Activated naive CD4-positive, alpha-beta T cell treated with anti-CD3 and anti-CD28 coated beads, Interleukin-2, amount 50 U/mL, for 24 hours (primary cell): Measurements from ENCODE around the gene SLC25A23.
A peak's percentile ranks its signal among the peaks of the same experiment; 100 is the strongest.

Experiments used
- H3K27ac Mint-ChIP-seq: one replicate; pipeline ENCODE4 v1.8.0; 2021; ENCODE audit warnings: mild to moderate bottlenecking, mixed read lengths
- H3K27me3 Mint-ChIP-seq: one replicate; pipeline ENCODE4 v1.8.0; 2021; ENCODE audit warnings: mixed read lengths
- H3K36me3 Mint-ChIP-seq: one replicate; pipeline ENCODE4 v1.8.0; 2021; ENCODE audit warnings: mixed read lengths
- H3K4me1 Mint-ChIP-seq: one replicate; pipeline ENCODE4 v1.8.0; 2021; ENCODE audit warnings: mixed read lengths
- H3K4me3 Mint-ChIP-seq: one replicate; pipeline ENCODE4 v1.8.0; 2021; ENCODE audit warnings: mild to moderate bottlenecking, mixed read lengths
- H3K9me3 Mint-ChIP-seq: one replicate; pipeline ENCODE4 v1.8.0; 2021; ENCODE audit warnings: mixed read lengths

Gene SLC25A23

DNA sequence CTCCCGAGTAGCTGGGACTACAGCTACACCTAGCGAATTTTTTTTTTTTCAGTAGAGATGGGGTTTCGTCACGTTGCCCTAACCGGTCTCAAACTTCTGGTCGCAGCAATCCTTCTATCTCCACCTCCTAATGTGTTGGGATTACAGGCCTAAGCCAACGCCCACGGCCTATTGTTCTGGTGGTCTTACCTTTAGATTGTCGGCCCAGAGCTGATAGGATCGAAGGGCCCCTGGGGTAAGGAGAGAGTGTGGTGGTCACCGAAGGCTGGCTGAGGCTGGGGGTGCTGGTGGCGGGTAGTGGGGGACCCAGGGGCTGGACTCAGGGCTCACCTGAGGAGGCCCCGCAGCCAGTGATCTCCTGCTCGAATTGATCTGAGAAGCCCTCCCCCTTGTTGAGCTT, 11.5 kb upstream of the SLC25A23 start:
- H3K4me3 Mint-ChIP-seq, result no peak overlapping the region
- no peaks in the 10 kb centered on the region for H3K27me3 Mint-ChIP-seq
- peaks cover 8% of the 10 kb centered on the region for H3K36me3 Mint-ChIP-seq
- no peaks in the 10 kb centered on the region for H3K9me3 Mint-ChIP-seq
- H3K4me1 Mint-ChIP-seq, result no peaks in the 10 kb centered on the region
- no peak overlapping the region for H3K27ac Mint-ChIP-seq

- no peaks in the 10 kb centered on the region for H3K9me3 Mint-ChIP-seq
- peaks cover 8% of the 10 kb centered on the region for H3K36me3 Mint-ChIP-seq
- H3K4me3 Mint-ChIP-seq, result no peak overlapping the region
- H3K27me3 Mint-ChIP-seq, result no peaks in the 10 kb centered on the region
- H3K27ac Mint-ChIP-seq, result no peak overlapping the region
- peaks cover 1% of the 10 kb centered on the region for H3K4me1 Mint-ChIP-seq
Observed at GRCh38 chr19:6470173-6470572, 10.6 kb upstream of the SLC25A23 start.

GRCh38 chr19:6467384-6467783, 7.8 kb upstream of the SLC25A23 start:
- Mint-ChIP-seq H3K4me1 (peaks cover 7% of the 10 kb centered on the region), H3K4me3 (no peak overlapping the region), H3K36me3 (peaks cover 8% of the 10 kb centered on the region), H3K27me3 (no peaks in the 10 kb centered on the region), H3K9me3 (no peaks in the 10 kb centered on the region), H3K27ac (no peak overlapping the region)

DNA sequence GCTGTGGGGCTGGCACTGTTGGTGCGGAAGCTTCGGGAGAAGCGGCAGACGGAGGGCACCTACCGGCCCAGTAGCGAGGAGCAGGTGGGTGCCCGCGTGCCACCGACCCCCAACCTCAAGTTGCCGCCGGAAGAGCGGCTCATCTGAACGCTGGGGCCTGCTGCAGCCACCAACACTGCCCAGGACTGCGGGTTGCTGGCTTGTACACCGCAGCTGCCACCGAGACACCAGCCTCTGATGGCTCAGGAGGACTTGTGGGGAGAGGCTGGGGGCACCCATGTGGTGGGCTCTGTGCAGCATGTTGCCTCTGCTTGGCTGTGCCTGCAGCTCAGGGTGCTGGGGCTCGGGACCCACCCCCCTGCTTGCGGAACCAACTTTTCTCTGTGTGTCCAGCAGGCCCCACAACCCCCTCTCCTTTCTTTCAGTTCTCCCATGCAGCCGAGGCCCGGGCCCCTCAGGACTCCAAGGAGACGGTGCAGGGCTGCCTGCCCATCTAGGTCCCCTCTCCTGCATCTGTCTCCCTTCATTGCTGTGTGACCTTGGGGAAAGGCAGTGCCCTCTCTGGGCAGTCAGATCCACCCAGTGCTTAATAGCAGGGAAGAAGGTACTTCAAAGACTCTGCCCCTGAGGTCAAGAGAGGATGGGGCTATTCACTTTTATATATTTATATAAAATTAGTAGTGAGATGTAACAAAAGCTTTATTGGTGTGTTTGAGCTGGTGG, 7.1 kb upstream of the SLC25A23 start:
- Mint-ChIP-seq H3K36me3 (peaks cover 8% of the 10 kb centered on the region), H3K27ac (no peak overlapping the region), H3K4me3 (no peak overlapping the region), H3K27me3 (no peaks in the 10 kb centered on the region), H3K9me3 (no peaks in the 10 kb centered on the region), H3K4me1 (peaks cover 7% of the 10 kb centered on the region)

GRCh38 chr19:6465663-6466062, 6.1 kb upstream of the SLC25A23 start:
- Mint-ChIP-seq H3K27me3 (no peaks in the 10 kb centered on the region), H3K4me1 (peaks cover 7% of the 10 kb centered on the region), H3K27ac (peak overlapping the region; percentile 87), H3K36me3 (peaks cover 8% of the 10 kb centered on the region), H3K9me3 (no peaks in the 10 kb centered on the region), H3K4me3 (no peak overlapping the region)

DNA sequence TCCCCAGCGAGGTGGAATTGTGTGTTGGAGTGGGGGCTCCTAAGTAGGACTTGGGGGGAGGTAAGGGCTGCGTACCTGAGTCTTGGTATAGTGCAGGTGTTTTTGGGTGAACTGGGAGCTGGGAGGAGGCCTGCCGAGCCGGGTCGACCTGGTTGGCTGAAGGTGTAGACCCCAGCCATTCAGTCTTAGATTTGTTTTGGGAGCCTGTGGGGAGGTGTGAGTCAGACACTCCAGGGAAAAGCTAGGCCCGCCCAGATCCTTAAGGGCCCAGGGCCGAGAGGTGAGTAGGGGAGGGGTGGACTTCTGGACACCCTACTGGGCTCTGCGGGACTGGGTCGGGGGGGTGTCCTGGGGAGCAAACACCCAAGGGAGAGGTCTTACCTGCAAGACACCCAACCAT, 5.4 kb upstream of the SLC25A23 start:
- Mint-ChIP-seq H3K27me3 (no peaks in the 10 kb centered on the region), H3K4me3 (peak overlapping the region; percentile 69), H3K4me1 (peaks cover 13% of the 10 kb centered on the region), H3K27ac (peak overlapping the region; percentile 87), H3K9me3 (no peaks in the 10 kb centered on the region), H3K36me3 (peaks cover 8% of the 10 kb centered on the region)

- no peaks in the 10 kb centered on the region for H3K27me3 Mint-ChIP-seq
- H3K4me3 Mint-ChIP-seq, result peak within 1 kb of the TSS; percentile 69
- H3K36me3 Mint-ChIP-seq, result peaks cover 4% of the 10 kb centered on the region
- no peaks in the 10 kb centered on the region for H3K9me3 Mint-ChIP-seq
- peak within 1 kb of the TSS; percentile 87 for H3K27ac Mint-ChIP-seq
- peaks cover 15% of the 10 kb centered on the region for H3K4me1 Mint-ChIP-seq
Observed at GRCh38 chr19:6464070-6464873, 4.7 kb upstream of the SLC25A23 start, which contains the start of gene CRB3. TSS of gene CRB3 (plus strand) at chr19:6464271. CDS start at chr19:6464702, 431 bp downstream.

DNA sequence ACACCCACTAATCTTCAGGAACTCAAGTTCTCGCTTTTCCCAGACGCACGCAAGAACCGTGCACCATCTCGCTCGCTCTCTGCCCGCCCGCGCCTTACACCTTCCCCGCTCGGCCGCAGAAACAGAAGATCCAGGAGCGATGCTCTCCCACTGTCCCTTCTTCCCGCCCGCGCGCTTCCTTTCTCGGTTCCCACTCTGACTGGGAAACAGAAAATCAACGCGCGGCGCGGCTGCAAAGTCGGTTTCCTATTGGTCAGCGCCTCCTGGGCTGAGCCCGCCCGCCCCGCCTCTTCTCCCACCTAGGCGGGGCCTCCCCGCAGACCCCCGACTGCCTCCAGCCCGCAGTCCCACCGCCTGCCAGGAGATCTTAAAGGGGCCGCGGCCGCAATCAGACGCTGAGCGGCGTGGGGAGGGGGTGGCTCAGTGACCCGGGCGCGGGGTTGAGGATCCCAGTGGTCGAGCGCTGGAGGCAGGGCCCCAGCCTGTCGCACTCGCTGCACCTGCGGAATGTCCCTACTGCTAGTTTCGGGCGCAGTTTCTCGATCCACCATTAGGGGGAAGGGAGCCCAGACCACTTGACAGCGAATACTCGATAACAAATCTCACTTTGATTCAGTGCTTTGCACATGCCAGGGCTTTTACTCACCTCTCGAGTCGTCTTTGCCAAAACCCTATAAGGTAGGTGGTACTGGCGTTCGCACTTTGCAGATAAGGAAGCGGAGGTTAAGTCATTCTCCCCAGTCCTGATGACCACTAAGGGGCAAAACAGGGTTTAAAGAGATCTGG, 700 bp upstream of the SLC25A23 start:
- Mint-ChIP-seq H3K9me3 (no peaks in the 10 kb centered on the region), H3K4me3 (peak overlapping the region; percentile 97), H3K27me3 (no peaks in the 10 kb centered on the region), H3K27ac (peak overlapping the region; percentile 92), H3K4me1 (peaks cover 27% of the 10 kb centered on the region), H3K36me3 (peaks cover 5% of the 10 kb centered on the region)

GRCh38 chr19:6458695-6459261, 814 bp downstream of the SLC25A23 start:
- Mint-ChIP-seq H3K27me3 (no peaks in the 10 kb centered on the region), H3K36me3 (peaks cover 18% of the 10 kb centered on the region), H3K27ac (peak overlapping the region; percentile 88), H3K9me3 (no peaks in the 10 kb centered on the region), H3K4me3 (peak overlapping the region; percentile 91), H3K4me1 (peaks cover 20% of the 10 kb centered on the region)

- Mint-ChIP-seq H3K27me3 (no peaks in the 10 kb centered on the region), H3K4me3 (peak overlapping the region; percentile 91), H3K9me3 (no peaks in the 10 kb centered on the region), H3K36me3 (peaks cover 19% of the 10 kb centered on the region), H3K27ac (peak overlapping the region; percentile 88), H3K4me1 (peaks cover 20% of the 10 kb centered on the region)
Observed at GRCh38 chr19:6457958-6458694, 1.5 kb downstream of the SLC25A23 start.

DNA sequence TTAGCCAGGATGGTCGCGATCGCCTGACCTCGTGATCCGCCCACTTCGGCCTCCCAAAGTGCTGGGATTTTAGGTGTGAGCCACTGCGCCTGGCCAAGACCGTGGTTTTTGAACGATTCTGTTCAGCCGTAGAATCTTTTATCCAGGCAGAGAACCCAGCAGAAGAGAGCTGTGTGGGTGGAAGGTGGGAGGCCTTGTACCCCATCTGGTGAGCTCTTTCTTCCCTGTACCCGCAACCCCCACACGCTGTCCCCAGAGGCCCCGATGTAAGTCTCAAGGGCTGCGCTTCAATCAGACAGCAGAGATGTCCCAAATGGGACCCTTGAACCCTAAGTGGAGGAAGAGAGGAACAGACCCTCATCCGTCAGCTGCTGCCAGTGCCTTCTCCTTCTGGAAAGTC, 3.7 kb downstream of the SLC25A23 start:
- H3K36me3 Mint-ChIP-seq, result peaks cover 23% of the 10 kb centered on the region
- H3K27ac Mint-ChIP-seq, result no peak overlapping the region
- no peaks in the 10 kb centered on the region for H3K27me3 Mint-ChIP-seq
- no peaks in the 10 kb centered on the region for H3K9me3 Mint-ChIP-seq
- no peak overlapping the region for H3K4me3 Mint-ChIP-seq
- peaks cover 20% of the 10 kb centered on the region for H3K4me1 Mint-ChIP-seq

DNA sequence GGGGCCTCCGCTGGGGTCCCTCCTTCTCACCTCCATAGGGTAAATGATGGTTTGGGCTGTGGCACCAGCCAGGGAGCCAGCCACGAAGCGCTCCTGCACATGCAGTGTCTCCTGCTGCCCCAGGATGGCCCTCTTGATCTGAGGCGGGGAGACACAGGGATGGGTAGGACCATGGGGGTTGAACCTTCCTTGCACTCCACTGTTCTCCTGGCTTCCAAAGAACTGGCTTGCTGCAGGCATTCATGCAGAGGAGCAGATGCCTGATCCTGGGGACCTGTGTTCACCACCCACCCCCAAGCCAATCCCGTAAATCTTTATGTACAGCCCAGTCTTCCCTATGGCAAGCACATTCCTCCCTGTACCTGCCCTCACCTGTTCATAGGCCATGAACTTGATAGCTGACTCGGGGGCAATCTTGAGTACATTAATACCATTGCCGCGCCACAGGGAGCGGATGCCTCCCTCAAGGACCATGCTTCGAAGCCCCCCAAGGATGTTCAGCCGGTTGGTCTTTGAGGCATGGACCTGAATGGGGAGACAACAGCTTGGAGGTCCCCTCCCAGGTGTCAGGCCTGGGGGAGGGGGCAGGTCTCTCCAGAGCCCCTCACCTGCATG, 5.5 kb downstream of the SLC25A23 start:
- Mint-ChIP-seq H3K27me3 (no peaks in the 10 kb centered on the region), H3K9me3 (no peaks in the 10 kb centered on the region), H3K27ac (no peak overlapping the region), H3K4me3 (no peak overlapping the region), H3K4me1 (peaks cover 11% of the 10 kb centered on the region), H3K36me3 (peaks cover 23% of the 10 kb centered on the region)

GRCh38 chr19:6452899-6453298, 6.7 kb downstream of the SLC25A23 start:
- Mint-ChIP-seq H3K9me3 (no peaks in the 10 kb centered on the region), H3K36me3 (peaks cover 23% of the 10 kb centered on the region), H3K27me3 (no peaks in the 10 kb centered on the region), H3K27ac (no peak overlapping the region), H3K4me3 (no peak overlapping the region), H3K4me1 (no peaks in the 10 kb centered on the region)

- H3K4me1 Mint-ChIP-seq, result no peaks in the 10 kb centered on the region
- peaks cover 23% of the 10 kb centered on the region for H3K36me3 Mint-ChIP-seq
- no peak overlapping the region for H3K27ac Mint-ChIP-seq
- no peaks in the 10 kb centered on the region for H3K27me3 Mint-ChIP-seq
- no peaks in the 10 kb centered on the region for H3K9me3 Mint-ChIP-seq
- no peak overlapping the region for H3K4me3 Mint-ChIP-seq
Observed at GRCh38 chr19:6452223-6452614, 7.4 kb downstream of the SLC25A23 start.
